ENCODE measurements around the gene DAB1.

The DAB1 gene

GRCh38 chr1:56986397-56986796 is 437.5 kb downstream of the DAB1 start:
- no peak overlapping the region for H3K4me3 ChIP-seq (replicated peaks; ENCODE audit: low read depth, low read length)
- no peak for DNase-seq (ENCODE audit: extremely low read depth, low read depth)
- TF ChIP-seq CTCF (IDR thresholded peaks at IDR 0.05; ENCODE audit: low read depth, low read length, missing control alignments), result no peak

- TF ChIP-seq CTCF (IDR thresholded peaks at IDR 0.05; ENCODE audit: low read depth, low read length, missing control alignments), result no peak
- H3K4me3 ChIP-seq (replicated peaks; ENCODE audit: low read depth, low read length), result no peak overlapping the region
- DNase-seq (ENCODE audit: extremely low read depth, low read depth), result no peak
These were observed 438.0 kb downstream of the DAB1 start for GRCh38 chr1:56985857-56986256.

- DNase-seq (ENCODE audit: extremely low read depth, low read depth), result no peak
- TF ChIP-seq CTCF (IDR thresholded peaks at IDR 0.05; ENCODE audit: low read depth, low read length, missing control alignments), result no peak
These were observed 440.4 kb downstream of the DAB1 start for GRCh38 chr1:56983484-56983883.

DNA sequence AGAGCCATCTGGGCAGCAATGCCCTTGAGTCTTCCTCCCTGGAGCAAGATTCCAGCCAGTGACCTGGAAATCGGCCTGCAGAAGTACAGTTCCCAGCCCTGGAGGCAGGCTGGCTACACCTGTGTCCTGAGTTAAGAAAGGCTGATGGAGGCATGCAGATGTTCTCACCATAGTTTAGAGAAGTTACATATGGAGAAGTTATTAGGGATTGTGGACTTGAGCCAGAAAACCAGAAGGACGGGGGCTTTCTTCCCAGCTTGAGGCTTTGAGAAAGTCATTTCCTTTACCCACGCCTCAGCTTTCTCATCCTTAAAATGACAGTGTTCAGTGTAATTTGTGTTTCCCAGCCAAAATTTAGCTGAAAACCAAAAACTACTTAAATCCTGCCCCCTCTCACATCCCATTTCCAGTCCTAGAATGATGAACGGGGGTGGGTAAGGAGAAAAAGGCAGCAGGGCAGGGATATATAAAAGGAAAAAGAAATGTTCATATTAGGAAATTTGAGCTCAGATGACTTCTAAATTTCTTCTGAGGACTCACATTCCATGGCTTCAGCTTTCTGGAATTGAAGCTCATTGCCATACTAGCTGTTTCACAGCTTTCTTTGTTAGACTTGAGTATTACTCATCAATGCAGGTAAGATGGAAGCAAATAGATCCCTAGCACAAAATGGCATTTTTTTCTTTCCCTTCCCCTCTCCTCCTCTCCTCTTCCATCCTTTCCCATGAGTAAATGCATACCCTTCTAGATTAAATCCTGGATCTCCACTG is 443.7 kb downstream of the DAB1 start:
- no peak for DNase-seq (ENCODE audit: extremely low read depth, low read depth)
- TF ChIP-seq CTCF (IDR thresholded peaks at IDR 0.05; ENCODE audit: low read depth, low read length, missing control alignments), result no peak
- H3K4me3 ChIP-seq (replicated peaks; ENCODE audit: low read depth, low read length), result no peak overlapping the region

More at GRCh38 chr1:56983484-56983883, 440.4 kb downstream of the DAB1 start:
- H3K4me3 ChIP-seq (replicated peaks; ENCODE audit: low read depth, low read length), result no peak overlapping the region

GRCh38 chr1:56978819-56979218 is 445.0 kb downstream of the DAB1 start:
- DNase-seq (ENCODE audit: extremely low read depth, low read depth), result no peak
- no peak overlapping the region for H3K4me3 ChIP-seq (replicated peaks; ENCODE audit: low read depth, low read length)
- no peak for TF ChIP-seq CTCF (IDR thresholded peaks at IDR 0.05; ENCODE audit: low read depth, low read length, missing control alignments)

DNA sequence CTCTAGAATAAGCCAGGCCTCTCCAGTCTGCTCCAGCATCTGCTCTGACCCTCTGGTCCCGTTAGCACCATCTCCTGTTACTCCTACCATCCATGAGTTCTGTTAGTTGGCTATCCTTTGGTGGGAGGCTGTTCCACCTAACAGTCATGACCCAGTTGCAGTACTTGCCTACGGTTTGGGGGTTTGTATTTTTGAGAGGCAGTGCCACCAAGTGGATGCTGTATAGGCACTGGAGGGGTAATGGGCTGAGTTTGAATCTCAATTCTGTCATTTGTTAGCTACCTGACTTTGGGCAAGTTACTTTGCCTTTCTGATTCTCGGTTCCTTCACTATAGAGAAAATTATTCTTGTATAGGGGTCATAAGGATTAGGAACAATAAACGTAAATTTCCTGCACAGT is 445.9 kb downstream of the DAB1 start:
- no peak for TF ChIP-seq CTCF (IDR thresholded peaks at IDR 0.05; ENCODE audit: low read depth, low read length, missing control alignments)
- DNase-seq (ENCODE audit: extremely low read depth, low read depth), result no peak
- H3K4me3 ChIP-seq (replicated peaks; ENCODE audit: low read depth, low read length), result no peak overlapping the region

- no peak for DNase-seq (ENCODE audit: extremely low read depth, low read depth)
These were observed 448.4 kb downstream of the DAB1 start for GRCh38 chr1:56975446-56975845.

More at GRCh38 chr1:56975446-56975845, 448.4 kb downstream of the DAB1 start:
- H3K4me3 ChIP-seq (replicated peaks; ENCODE audit: low read depth, low read length), result no peak overlapping the region
- no peak for TF ChIP-seq CTCF (IDR thresholded peaks at IDR 0.05; ENCODE audit: low read depth, low read length, missing control alignments)
